NCI-H1048 (cell line): ENCODE data around the gene SLC39A2.
"Not testable (repeated sequence)": the region's sequence is repeated elsewhere in the genome, so short reads cannot be mapped to it uniquely, and the experiment has no call there.

ENCODE experiments used
- DNase-seq: peaks from one replicate; lab custom pipeline; 2025; lab: John Stamatoyannopoulos, UW

SLC39A2 gene

GRCh38 chr14:20998674-20999366, at the start of gene SLC39A2:
Gene SLC39A2 (plus strand): TSS chr14:20999293. CDS start chr14:20999447, 154 bp downstream.
- DNase-seq = no peak

GRCh38 chr14:20954736-20955537, 44.2 kb upstream of the SLC39A2 start, which contains the start of gene RNASE2:
Gene RNASE2 (plus strand): TSS chr14:20955487. CDS start chr14:20955772, 285 bp downstream.
- not testable (repeated sequence) for DNase-seq

- DNase-seq = not testable (repeated sequence)
These were observed 43.6 kb upstream of the SLC39A2 start for GRCh38 chr14:20955538-20955873.

- DNase-seq = no peak
These were observed 42.6 kb upstream of the SLC39A2 start for GRCh38 chr14:20956376-20956976.

GRCh38 chr14:20958946-20959345, 40.1 kb upstream of the SLC39A2 start:
- DNase-seq = not testable (repeated sequence)

- no peak for DNase-seq
These were observed 29.8 kb upstream of the SLC39A2 start for GRCh38 chr14:20969336-20969735.

- no peak for DNase-seq
These were observed 28.5 kb upstream of the SLC39A2 start for GRCh38 chr14:20970647-20970982.

GRCh38 chr14:20970983-20971704, 27.9 kb upstream of the SLC39A2 start:
- DNase-seq = peak; percentile 68

GRCh38 chr14:20971705-20972021, 27.4 kb upstream of the SLC39A2 start:
- no peak for DNase-seq

GRCh38 chr14:20973501-20973900, 25.6 kb upstream of the SLC39A2 start:
- DNase-seq = no peak

GRCh38 chr14:20976291-20976690, 22.8 kb upstream of the SLC39A2 start:
- DNase-seq = no peak

GRCh38 chr14:20978687-20979086, 20.4 kb upstream of the SLC39A2 start:
- DNase-seq = no peak

- DNase-seq = no peak
These were observed 18.2 kb upstream of the SLC39A2 start for GRCh38 chr14:20980906-20981305.

- DNase-seq = no peak
These were observed 16.3 kb upstream of the SLC39A2 start for GRCh38 chr14:20982646-20983369.

GRCh38 chr14:20985650-20986049, 13.4 kb upstream of the SLC39A2 start:
- not testable (repeated sequence) for DNase-seq

GRCh38 chr14:20986811-20987210, 12.3 kb upstream of the SLC39A2 start:
- no peak for DNase-seq

- no peak for DNase-seq
These were observed 10.2 kb upstream of the SLC39A2 start for GRCh38 chr14:20988717-20989470.

GRCh38 chr14:20989471-20989786, 9.7 kb upstream of the SLC39A2 start:
- no peak for DNase-seq

GRCh38 chr14:20989787-20990600, 9.1 kb upstream of the SLC39A2 start, which contains the start of gene METTL17:
Gene METTL17 (plus strand): TSS chr14:20989980. CDS start chr14:20990003, 23 bp downstream.
- peak; percentile 88 for DNase-seq

- no peak for DNase-seq
These were observed 2.6 kb upstream of the SLC39A2 start for GRCh38 chr14:20996521-20996920.
